SK-N-SH (cell line): ENCODE measurements around the gene NEK8. TPM values are rescaled to one million over a fixed set of nuclear protein-coding genes. Genes with fewer than 3 reads are reported as not detected.

ENCODE experiments used
- CTCF ChIA-PET: fragments of 300-600, 350-600 bp; formaldehyde crosslinking; extraction: SDS; loops from one replicate; lab custom pipeline; 2021; lab: Yijun Ruan, JAX
- POLR2A ChIA-PET: fragments of 350-600 bp; sonication (Branson Sonifier 250); formaldehyde crosslinking; extraction: SDS; loops from one replicate; lab custom pipeline; 2020; ENCODE audit warnings: antibody characterized with exemption, inconsistent platforms; lab: Yijun Ruan, JAX
- DNase-seq: peaks from one replicate; pipeline ENCODE4 v3.0.0; 2012
- H2AFZ ChIP-seq: fragments of 200-600 bp; sonication (generic); 2 replicates; pipeline ENCODE4 v1.8.1; 2016; ENCODE audit warnings: antibody characterized with exemption, mild to moderate bottlenecking, low read depth
- H3F3A ChIP-seq: fragments of 200-600 bp; sonication (generic); replicated peaks from 2 replicates; pipeline ENCODE3; 2016; ENCODE audit warnings: antibody characterized with exemption, mild to moderate bottlenecking; ENCODE audit not compliant: insufficient read depth
- H3K27ac ChIP-seq, 2 experiments: fragments of 200-500 bp in 1 of 2; fragments of 200-600 bp in 1 of 2; sonication (Bioruptor generic) in 1 of 2; sonication (generic), shearing (Covaris generic) in 1 of 2; 2 replicates each; pipeline versions ENCODE4 v1.5.1 to v1.6.1; 2014 to 2016; ENCODE audit warnings: low read depth in 2 of 2, inconsistent platforms in 1 of 2, low read length in 1 of 2, mild to moderate bottlenecking in 1 of 2, mixed read lengths in 1 of 2
- H3K27me3 ChIP-seq: fragments of 200-600 bp; sonication (generic), shearing (Covaris generic); 2 replicates; pipeline ENCODE4 v1.6.1; 2016; ENCODE audit warnings: mixed run types; ENCODE audit not compliant: insufficient read depth
- H3K36me3 ChIP-seq, 2 experiments: fragments of 200-500 bp in 1 of 2; fragments of 200-600 bp in 1 of 2; sonication (Bioruptor generic) in 1 of 2; sonication (generic) in 1 of 2; replicated peaks in 1 of 2; 2 replicates each; pipeline versions ENCODE3 to v1.5.1; 2014 to 2016; ENCODE audit warnings: low read length in 1 of 2, mild to moderate bottlenecking in 1 of 2; ENCODE audit not compliant: insufficient read depth in 2 of 2, control insufficient read depth in 1 of 2
- H3K4me1 ChIP-seq, 2 experiments: fragments of 200-500 bp in 1 of 2; fragments of 200-600 bp in 1 of 2; sonication (Bioruptor generic) in 1 of 2; sonication (generic), shearing (Covaris generic) in 1 of 2; 2 replicates each; pipeline versions ENCODE4 v1.5.1 to v1.6.1; 2014 to 2016; ENCODE audit warnings: low read depth in 1 of 2, low read length in 1 of 2, mixed run types in 1 of 2; ENCODE audit not compliant: insufficient read depth in 2 of 2, control insufficient read depth in 1 of 2
- H3K4me2 ChIP-seq: fragments of 200-600 bp; sonication (generic), shearing (Covaris generic); 2 replicates; pipeline ENCODE4 v1.6.1; 2017; ENCODE audit warnings: mixed run types
- H3K4me3 ChIP-seq, 2 experiments: fragments of 200-500 bp in 1 of 2; fragments of 200-600 bp in 1 of 2; sonication (Bioruptor generic) in 1 of 2; sonication (generic), shearing (Covaris generic) in 1 of 2; 2 replicates each; pipeline versions ENCODE4 v1.5.1 to v1.8.1; 2014 to 2016; ENCODE audit warnings: low read depth in 2 of 2, inconsistent platforms in 1 of 2, low read length in 1 of 2, mild to moderate bottlenecking in 1 of 2, mixed read lengths in 1 of 2, moderate library complexity in 1 of 2
- H3K79me2 ChIP-seq: fragments of 200-600 bp; sonication (generic); 2 replicates; pipeline ENCODE4 v1.8.1; 2017; ENCODE audit warnings: mild to moderate bottlenecking; ENCODE audit not compliant: insufficient read depth
- H3K9ac ChIP-seq: fragments of 200-600 bp; sonication (generic); 2 replicates; pipeline ENCODE4 v1.6.1; 2017; ENCODE audit warnings: mixed run types
- H3K9me2 ChIP-seq: fragments of 200-600 bp; sonication (generic); 2 replicates; pipeline ENCODE4 v1.6.1; 2017; ENCODE audit warnings: mixed run types
- H3K9me3 ChIP-seq: fragments of 200-600 bp; sonication (generic); 2 replicates; pipeline ENCODE4 v1.6.1; 2017; ENCODE audit warnings: mixed run types, mild to moderate bottlenecking, moderate library complexity
- H4K20me1 ChIP-seq: fragments of 200-600 bp; sonication (generic); 2 replicates; pipeline ENCODE4 v1.6.1; 2017; ENCODE audit warnings: mild to moderate bottlenecking, mixed run types; ENCODE audit not compliant: insufficient read depth
- CHD2 ChIP-seq: fragments of 150-350 bp; IDR thresholded peaks from 2 replicates; pipeline ENCODE4 v1.6.1; 2018; ENCODE audit warnings: low read length; ENCODE audit not compliant: partially characterized antibody
- EP300 ChIP-seq, 2 experiments: IDR thresholded peaks; 2 replicates each; pipeline versions ENCODE4 v1.4.0 to v1.6.1; 2012; ENCODE audit warnings: borderline replicate concordance in 1 of 2, low read depth in 1 of 2, low read length in 1 of 2
- EZH2phosphoT487 ChIP-seq: fragments of 200-600 bp; sonication (generic); IDR thresholded peaks from 2 replicates; pipeline ENCODE4 v1.6.1; 2017; ENCODE audit warnings: low read depth, mixed run types, mild to moderate bottlenecking, antibody characterized with exemption, moderate library complexity, borderline replicate concordance
- FOXJ3 ChIP-seq: sonication (generic); formaldehyde crosslinking; IDR thresholded peaks from 2 replicates; pipeline ENCODE4 v1.5.1; 2020; ENCODE audit warnings: mild to moderate bottlenecking, missing genetic modification reagents
- GABPA ChIP-seq: IDR thresholded peaks from 2 replicates; pipeline ENCODE4 v1.4.0; 2012; ENCODE audit warnings: low read depth, mild to moderate bottlenecking
- GATA2 ChIP-seq: sonication (generic); formaldehyde crosslinking; IDR thresholded peaks from 2 replicates; pipeline ENCODE4 v1.5.0; 2020; ENCODE audit warnings: mild to moderate bottlenecking, missing genetic modification reagents
- JUND ChIP-seq: IDR thresholded peaks from 2 replicates; pipeline ENCODE4 v1.4.0; 2012
- MEF2A ChIP-seq: IDR thresholded peaks from 2 replicates; pipeline ENCODE4 v1.4.0; 2012; ENCODE audit warnings: low read depth, borderline replicate concordance
- MXI1 ChIP-seq: IDR thresholded peaks from 2 replicates; pipeline ENCODE4 v1.6.1; 2012; ENCODE audit warnings: mild to moderate bottlenecking, low read depth, low read length, improper control_type of control experiment
- NFIC ChIP-seq: IDR thresholded peaks from 2 replicates; pipeline ENCODE4 v1.4.0; 2012; ENCODE audit warnings: borderline replicate concordance
- NRF1 ChIP-seq: IDR thresholded peaks from 2 replicates; pipeline ENCODE4 v1.6.1; 2012; ENCODE audit warnings: low read depth, mild to moderate bottlenecking, low read length
- RCOR1 ChIP-seq: fragments of 150-350 bp; IDR thresholded peaks from 2 replicates; pipeline ENCODE4 v1.6.1; 2017; ENCODE audit warnings: antibody characterized with exemption, low read length
- RFX5 ChIP-seq: IDR thresholded peaks from 2 replicates; pipeline ENCODE4 v1.6.1; 2012; ENCODE audit warnings: mild to moderate bottlenecking, improper control_type of control experiment, low read length
- RXRA ChIP-seq: IDR thresholded peaks from 2 replicates; pipeline ENCODE4 v1.4.0; 2012; ENCODE audit warnings: low read depth, mild to moderate bottlenecking, borderline replicate concordance
- SIN3A ChIP-seq: IDR thresholded peaks from 2 replicates; pipeline ENCODE4 v1.6.1; 2012; ENCODE audit warnings: low read depth, mild to moderate bottlenecking, low read length, moderate library complexity, borderline replicate concordance
- SMC3 ChIP-seq: IDR thresholded peaks from 2 replicates; pipeline ENCODE4 v1.6.1; 2012; ENCODE audit warnings: low read depth, low read length, improper control_type of control experiment
- WGBS: methylation state at CpG from one replicate; pipeline ENCODE4 v1.1.6; 2017; ENCODE audit warnings: low lambda C conversion rate; 5-methylcytosine and 5-hydroxymethylcytosine counted together
- polyA plus RNA-seq, 3 experiments: library from polyadenylated mRNA; depleted of rRNA; stranded (reverse); fragments of >200 nt; gene quantifications; 2 replicates each; pipeline ENCODE4 v1.2.3, GENCODE V29; 2012
- TF ChIP-seq, protein P1 (sequence below): IDR thresholded peaks from 2 replicates; pipeline ENCODE4 v1.4.0; 2012; ENCODE audit warnings: low read depth, borderline replicate concordance
- TF ChIP-seq, protein P2 (sequence below): fragments of 200-600 bp; sonication (generic); IDR thresholded peaks from 2 replicates; pipeline ENCODE4 v1.6.1; 2017; ENCODE audit warnings: antibody characterized with exemption, mild to moderate bottlenecking, moderate library complexity
- TF ChIP-seq, protein P3 (sequence below): IDR thresholded peaks from 2 replicates; pipeline ENCODE4 v1.4.0; 2012; ENCODE audit warnings: low read depth
- TF ChIP-seq, protein P4 (sequence below): fragments of 150-350 bp; IDR thresholded peaks from 2 replicates; pipeline ENCODE4 v1.6.1; 2016; ENCODE audit warnings: mild to moderate bottlenecking, low read depth, low read length

Gene NEK8
- polyA plus RNA-seq, 1 of the 3 experiments (the other 2 are of a cell fraction), result 6.0 TPM

DNA sequence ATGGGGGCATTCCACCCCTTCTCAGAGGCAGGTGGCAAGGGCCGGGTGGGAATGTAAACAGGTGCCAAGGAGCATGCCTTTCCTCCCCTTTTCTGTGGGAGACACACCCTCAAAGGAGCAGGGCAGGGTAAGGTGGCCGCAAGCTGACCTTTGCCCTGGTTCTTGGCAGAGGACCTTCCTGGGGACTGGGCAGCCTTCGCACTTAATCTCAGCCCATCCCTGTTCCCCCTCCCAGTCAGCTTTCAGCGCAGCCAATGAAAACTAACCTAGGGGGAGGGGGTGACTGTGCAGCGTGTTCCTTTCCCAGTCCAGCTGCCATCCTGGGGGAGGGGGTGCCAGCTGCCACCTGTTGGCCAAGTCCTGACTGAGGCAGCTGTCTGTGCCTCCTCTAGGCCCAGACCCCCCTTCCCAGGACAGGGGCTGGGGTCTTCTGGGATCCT lies 18.0 kb downstream of the NEK8 start:
- TF ChIP-seq CHD2, result peak; percentile 57
- no peak for TF ChIP-seq FOXJ3
- no peak for TF ChIP-seq SIN3A
- no peaks in the 10 kb centered on the region for H3K9me2 ChIP-seq
- ChIA-PET POLR2A (interaction anchor here (6.5 to 6.6 kb wide), 2 partner anchors 19 to 26 kb away, joined by 45 to 90 read pairs; partner anchors contain the start of genes NEK8, RPL23A and TLCD1), CTCF (interaction anchor here (0.9 to 20.4 kb wide), 5 partner anchors 16 to 365 kb away, joined by 3 to 612 read pairs (median 6); partner anchors contain the start of genes NEK8, RPL23A and TLCD1)
- no peak for DNase-seq
- H3K27me3 ChIP-seq, result no peaks in the 10 kb centered on the region
- H3K9me3 ChIP-seq, result no peaks in the 10 kb centered on the region
- no peak overlapping the region for H3K9ac ChIP-seq
- peaks cover 24 to 38% of the 10 kb centered on the region in 2 experiments for H3K36me3 ChIP-seq
- H3F3A ChIP-seq, result peaks cover 36% of the 10 kb centered on the region
- no peak overlapping the region for H2AFZ ChIP-seq
- WGBS, result 62% methylated on average over 4 of the region's 5 CpGs
- peak overlapping the region; percentile 22 to 98; a peak in 3 of 4 replicates for H3K27ac ChIP-seq
- H3K79me2 ChIP-seq, result peaks cover 61% of the 10 kb centered on the region
- peak overlapping the region; percentile 99 for H3K4me2 ChIP-seq
- peaks cover 65% of the 10 kb centered on the region for H4K20me1 ChIP-seq
- peaks cover 28 to 42% of the 10 kb centered on the region in 2 experiments; a peak in 3 of 4 replicates for H3K4me1 ChIP-seq
- peak overlapping the region; percentile 83 to 95 for H3K4me3 ChIP-seq

DNA sequence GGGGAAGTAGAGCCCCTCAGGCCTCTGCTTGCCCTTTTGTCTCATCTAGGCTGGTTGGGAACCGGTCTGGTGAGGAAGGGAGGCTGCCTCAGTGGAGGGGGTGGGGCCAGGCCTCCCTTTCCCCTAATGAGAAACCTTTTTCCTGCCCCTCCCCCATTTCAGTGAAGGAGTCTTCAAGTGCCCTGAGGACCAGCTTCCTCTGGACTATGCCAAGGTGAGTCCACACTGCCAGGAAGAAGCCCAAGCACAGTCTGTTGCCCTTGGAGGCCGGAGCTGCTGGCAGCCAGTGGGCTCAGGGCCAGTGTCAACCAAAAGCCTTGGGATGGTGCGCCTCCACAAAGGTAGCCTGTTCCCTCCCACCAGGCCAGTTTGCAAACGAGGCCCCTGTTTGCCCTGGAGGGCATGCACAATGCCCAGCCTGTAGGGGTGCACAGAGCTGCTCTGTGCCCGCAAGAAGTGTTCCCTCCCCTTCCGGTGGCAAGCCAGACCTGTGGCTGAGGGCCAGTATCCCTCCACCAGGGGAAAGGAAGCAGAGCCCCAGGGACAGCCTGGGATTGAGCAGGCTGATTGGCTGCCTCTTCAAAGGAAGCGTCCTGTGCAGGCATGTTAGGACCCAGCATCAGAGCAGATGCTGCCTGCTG lies 18.6 kb downstream of the NEK8 start:
- H3K9ac ChIP-seq, result no peak overlapping the region
- no peaks in the 10 kb centered on the region for H3K9me3 ChIP-seq

More for the DNA sequence above, 18.6 kb downstream of the NEK8 start:
- CTCF ChIA-PET, result interaction anchor here (1.0 to 20.4 kb wide), 5 partner anchors 15 to 206 kb away, joined by 4 to 612 read pairs (median 6); partner anchors contain the start of genes DHRS13, NEK8, RPL23A and TLCD1
- H3K36me3 ChIP-seq, result peaks cover 29 to 38% of the 10 kb centered on the region in 2 experiments
- H3K79me2 ChIP-seq, result peaks cover 60% of the 10 kb centered on the region
- H3K4me3 ChIP-seq, result no peak overlapping the region
- no peaks in the 10 kb centered on the region for H3K9me2 ChIP-seq
- H3K4me1 ChIP-seq, result peaks cover 28 to 36% of the 10 kb centered on the region in 2 experiments; a peak in 3 of 4 replicates
- H2AFZ ChIP-seq, result no peak overlapping the region
- no peaks in the 10 kb centered on the region for H3K27me3 ChIP-seq
- H3K27ac ChIP-seq, result peak overlapping the region; percentile 22 to 98; a peak in 3 of 4 replicates
- H3K4me2 ChIP-seq, result peak overlapping the region; percentile 99; the same call in 1 of the 2 replicates
- POLR2A ChIA-PET, result interaction anchor here (6.5 to 6.6 kb wide), 2 partner anchors 19 to 27 kb away, joined by 45 to 90 read pairs; partner anchors contain the start of genes NEK8, RPL23A and TLCD1
- H3F3A ChIP-seq, result peaks cover 36% of the 10 kb centered on the region
- TF ChIP-seq NRF1 (no peak), RXRA (no peak), MXI1 (no peak), GABPA (no peak), RCOR1 (no peak), EZH2phosphoT487 (no peak), RFX5 (no peak), SIN3A (no peak), EP300 (IDR thresholded peaks at IDR 0.05; ENCODE audit: borderline replicate concordance in 1 of 2, low read depth in 1 of 2, low read length in 1 of 2) (no peak), MEF2A (no peak), SMC3 (no peak), JUND (no peak), CHD2 (no peak), NFIC (no peak), GATA2 (CRISPR knock-in tag) (no peak)
- TF ChIP-seq, protein P1, sequence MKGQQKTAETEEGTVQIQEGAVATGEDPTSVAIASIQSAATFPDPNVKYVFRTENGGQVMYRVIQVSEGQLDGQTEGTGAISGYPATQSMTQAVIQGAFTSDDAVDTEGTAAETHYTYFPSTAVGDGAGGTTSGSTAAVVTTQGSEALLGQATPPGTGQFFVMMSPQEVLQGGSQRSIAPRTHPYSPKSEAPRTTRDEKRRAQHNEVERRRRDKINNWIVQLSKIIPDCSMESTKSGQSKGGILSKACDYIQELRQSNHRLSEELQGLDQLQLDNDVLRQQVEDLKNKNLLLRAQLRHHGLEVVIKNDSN, result no peak
- TF ChIP-seq, protein P2, sequence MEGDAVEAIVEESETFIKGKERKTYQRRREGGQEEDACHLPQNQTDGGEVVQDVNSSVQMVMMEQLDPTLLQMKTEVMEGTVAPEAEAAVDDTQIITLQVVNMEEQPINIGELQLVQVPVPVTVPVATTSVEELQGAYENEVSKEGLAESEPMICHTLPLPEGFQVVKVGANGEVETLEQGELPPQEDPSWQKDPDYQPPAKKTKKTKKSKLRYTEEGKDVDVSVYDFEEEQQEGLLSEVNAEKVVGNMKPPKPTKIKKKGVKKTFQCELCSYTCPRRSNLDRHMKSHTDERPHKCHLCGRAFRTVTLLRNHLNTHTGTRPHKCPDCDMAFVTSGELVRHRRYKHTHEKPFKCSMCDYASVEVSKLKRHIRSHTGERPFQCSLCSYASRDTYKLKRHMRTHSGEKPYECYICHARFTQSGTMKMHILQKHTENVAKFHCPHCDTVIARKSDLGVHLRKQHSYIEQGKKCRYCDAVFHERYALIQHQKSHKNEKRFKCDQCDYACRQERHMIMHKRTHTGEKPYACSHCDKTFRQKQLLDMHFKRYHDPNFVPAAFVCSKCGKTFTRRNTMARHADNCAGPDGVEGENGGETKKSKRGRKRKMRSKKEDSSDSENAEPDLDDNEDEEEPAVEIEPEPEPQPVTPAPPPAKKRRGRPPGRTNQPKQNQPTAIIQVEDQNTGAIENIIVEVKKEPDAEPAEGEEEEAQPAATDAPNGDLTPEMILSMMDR, result no peak
- TF ChIP-seq, protein P3, sequence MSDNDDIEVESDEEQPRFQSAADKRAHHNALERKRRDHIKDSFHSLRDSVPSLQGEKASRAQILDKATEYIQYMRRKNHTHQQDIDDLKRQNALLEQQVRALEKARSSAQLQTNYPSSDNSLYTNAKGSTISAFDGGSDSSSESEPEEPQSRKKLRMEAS, result no peak
- TF ChIP-seq, protein P4, sequence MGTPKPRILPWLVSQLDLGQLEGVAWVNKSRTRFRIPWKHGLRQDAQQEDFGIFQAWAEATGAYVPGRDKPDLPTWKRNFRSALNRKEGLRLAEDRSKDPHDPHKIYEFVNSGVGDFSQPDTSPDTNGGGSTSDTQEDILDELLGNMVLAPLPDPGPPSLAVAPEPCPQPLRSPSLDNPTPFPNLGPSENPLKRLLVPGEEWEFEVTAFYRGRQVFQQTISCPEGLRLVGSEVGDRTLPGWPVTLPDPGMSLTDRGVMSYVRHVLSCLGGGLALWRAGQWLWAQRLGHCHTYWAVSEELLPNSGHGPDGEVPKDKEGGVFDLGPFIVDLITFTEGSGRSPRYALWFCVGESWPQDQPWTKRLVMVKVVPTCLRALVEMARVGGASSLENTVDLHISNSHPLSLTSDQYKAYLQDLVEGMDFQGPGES, result no peak
- WGBS, result 76% methylated on average over 4 of the region's 7 CpGs
- peaks cover 70% of the 10 kb centered on the region for H4K20me1 ChIP-seq
- DNase-seq, result no peak
